ENCODE measurements around the gene CADM2.

- TF ChIP-seq CTCF (IDR thresholded peaks at IDR 0.05): no peak
- no peak for TF ChIP-seq POLR2A (IDR thresholded peaks at IDR 0.05)
Measured at GRCh38 chr3:85487375-85487774, 528.6 kb downstream of the CADM2 start.

All from thyroid gland (tissue), 4 donors.